ENCODE measurements around the gene ACSS3. TPM values are rescaled to one million over a fixed set of nuclear protein-coding genes. Genes with fewer than 3 reads are reported as not detected.

The ACSS3 gene
- polyA plus RNA-seq, 1 of the 3 experiments (the other 2 are of a cell fraction): 0.02 TPM

DNA sequence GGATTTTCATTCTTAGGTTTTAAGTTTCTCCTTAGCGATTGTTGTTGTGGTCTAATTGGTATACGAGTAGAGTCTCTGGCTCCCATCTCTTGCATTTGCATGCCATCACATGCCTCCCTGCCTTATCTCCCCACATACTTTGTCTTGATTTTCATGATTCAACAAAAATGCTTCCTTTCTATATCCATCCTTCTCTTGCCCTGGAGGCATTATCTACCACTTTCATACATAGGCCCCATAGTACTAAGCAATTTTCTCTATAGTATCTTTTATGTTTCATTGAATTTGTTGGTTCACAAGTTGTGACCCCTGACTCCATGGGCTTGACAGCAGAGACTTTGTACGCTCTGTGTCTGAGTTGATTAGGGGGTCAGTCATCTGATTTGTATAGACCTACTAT, 226.1 kb downstream of the ACSS3 start (continued):
- TF ChIP-seq NFIC (IDR thresholded peaks at IDR 0.05; ENCODE audit: borderline replicate concordance): no peak
- TF ChIP-seq RCOR1 (IDR thresholded peaks at IDR 0.05; ENCODE audit: low read length): no peak
- no peak for TF ChIP-seq FOSL2 (IDR thresholded peaks at IDR 0.05; ENCODE audit: borderline replicate concordance, low read depth)
- TF ChIP-seq SIN3A (IDR thresholded peaks at IDR 0.05; ENCODE audit: borderline replicate concordance, low read depth, low read length): no peak
- no peak for TF ChIP-seq FOXJ3 (CRISPR knock-in tag; IDR thresholded peaks at IDR 0.05)
- TF ChIP-seq SMC3 (IDR thresholded peaks at IDR 0.05; ENCODE audit: low read depth, low read length): no peak

Small RNAs within 50 kb of the gene (small RNA-seq; reads per million reads assigned to genes)
- gene MIR4699: 0 reads per million in 7 experiments

Other genes with a start within 250 kb of the ACSS3 start
- not detected in 2 replicates for gene LIN7A, start 140.1 kb upstream of the ACSS3 start, polyA plus RNA-seq (2012; rRNA removed)